SHP77 treated with DMSO at 0.1 percent for 48 hours (cell line): Measurements from ENCODE around the gene FH.

Experiments
- DNase-seq: peaks from one replicate; lab custom pipeline; 2025; lab: John Stamatoyannopoulos, UW

FH gene

DNA sequence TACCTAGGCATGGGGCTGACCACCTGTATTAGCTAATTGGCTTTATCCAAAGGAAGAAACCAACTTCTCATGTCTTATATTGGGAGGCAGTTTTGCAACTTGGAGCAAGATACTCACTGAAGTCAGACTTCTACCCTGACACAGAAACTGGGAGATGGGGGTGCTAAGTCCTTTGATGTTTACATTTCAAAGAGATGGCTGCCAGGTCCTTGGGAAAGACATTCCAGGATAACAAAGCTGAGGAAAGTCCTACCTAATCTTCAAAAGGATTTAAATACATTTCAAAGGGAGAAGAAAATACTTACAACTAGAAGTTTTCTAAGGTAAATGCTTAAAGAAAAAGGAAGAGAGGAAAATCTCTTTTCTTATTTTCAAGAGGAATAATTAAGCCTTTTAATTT lies 62.1 kb downstream of the FH start:
- no peak for DNase-seq

DNA sequence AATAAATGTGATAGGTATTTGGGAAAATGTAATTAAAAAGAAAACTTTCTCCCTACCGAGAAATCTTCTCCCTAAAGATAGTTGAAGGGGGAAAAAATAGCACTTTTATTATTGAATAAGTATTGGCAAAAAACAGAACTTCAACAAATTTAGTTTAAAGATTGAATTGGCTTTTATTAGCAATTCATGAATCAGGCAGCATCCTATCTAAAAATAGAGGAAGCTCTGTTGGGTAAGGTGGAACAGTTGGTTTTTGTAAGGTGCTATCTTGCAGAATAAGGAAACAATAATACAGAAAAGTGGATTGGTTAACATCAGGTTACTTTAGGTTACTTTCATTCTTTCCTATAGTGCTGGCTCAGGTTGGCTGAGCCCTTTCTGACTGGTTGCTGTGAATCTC lies 62.8 kb downstream of the FH start:
- DNase-seq = no peak

DNA sequence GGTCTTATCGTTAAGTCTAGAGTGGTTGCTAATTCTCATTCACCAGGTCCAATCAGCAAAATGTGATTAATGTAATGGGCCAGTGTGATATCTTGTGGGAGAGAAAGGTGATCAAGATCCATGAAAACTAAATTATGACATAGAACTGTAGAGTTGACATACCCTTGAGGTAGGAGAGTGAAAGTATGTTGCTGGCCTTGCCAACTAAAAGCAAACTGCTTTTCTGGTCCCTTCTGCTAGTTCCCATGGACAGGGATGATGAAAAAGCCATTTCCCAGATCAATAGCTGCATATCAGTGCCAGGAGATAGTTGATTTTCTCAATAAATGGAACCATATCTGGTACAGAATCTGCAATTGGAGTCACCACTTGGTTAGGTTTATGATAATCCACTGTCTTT lies 65.8 kb downstream of the FH start:
- no peak for DNase-seq

DNA sequence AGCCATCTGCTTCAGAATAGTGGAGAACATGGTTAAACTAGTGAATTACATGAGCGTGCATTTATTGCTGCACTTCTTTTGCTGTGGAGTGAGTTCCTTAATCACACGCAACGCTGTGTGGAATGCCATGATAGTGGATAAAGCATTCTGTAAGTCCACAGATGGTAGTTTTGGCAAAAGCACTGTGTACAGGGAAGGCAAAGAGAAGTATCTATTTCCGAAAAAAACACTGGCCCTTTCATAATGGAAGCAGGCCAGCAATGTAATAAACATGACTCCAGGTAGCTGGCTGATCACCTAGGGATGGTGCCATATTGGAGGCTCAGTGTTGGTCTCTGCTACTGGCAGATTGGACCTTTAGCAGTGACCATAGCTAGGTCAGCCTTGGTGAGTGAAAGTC lies 67.6 kb downstream of the FH start:
- DNase-seq = no peak
